ENCODE results near the gene PEPD. TPM values are rescaled to one million over a fixed set of nuclear protein-coding genes. Genes with fewer than 3 reads are reported as not detected.

The PEPD gene
- total and polyA plus RNA-seq, 2 of the 4 experiments (the other 2 are of a cell fraction): 36.7 to 88.4 TPM

- CTCF ChIA-PET: no interaction called here
- WGBS, 2 experiments (ENCODE audit: extremely low coverage in 2 of 2, insufficient read length in 1 of 2): 43% methylated on average over 1 of the region's 8 CpGs; no CpG with 5 or more reads in 1 of the 2 experiments
- no TSS peak for BruUV-seq (replicated peaks)
Observed at GRCh38 chr19:33559996-33560395, 38.4 kb upstream of the PEPD start.

More at GRCh38 chr19:33559996-33560395, 38.4 kb upstream of the PEPD start:
- no peak overlapping the region for H2BK15ac ChIP-seq (ENCODE audit: low read depth, low read length)
- no peak overlapping the region for H3K4ac ChIP-seq (ENCODE audit: low read depth, low read length)
- H3K18ac ChIP-seq (ENCODE audit: low read depth, low read length): no peak overlapping the region
- H2AFZ ChIP-seq (replicated peaks; ENCODE audit: low read length, poor library complexity): no peak overlapping the region
- no peak overlapping the region for H4K8ac ChIP-seq (ENCODE audit: low read depth in 2 of 2, low read length in 2 of 2)
- H3K23ac ChIP-seq (ENCODE audit: low read depth, low read length): no peak overlapping the region
- H3K9me1 ChIP-seq (ENCODE audit: insufficient read depth, low read length): no peaks in the 10 kb centered on the region
- H3K4me2 ChIP-seq (ENCODE audit: low read depth, low read length): no peak overlapping the region
- no peak overlapping the region for H3K4me3 ChIP-seq (ENCODE audit: insufficient read depth, low read depth, low read length)
- ATAC-seq (ENCODE audit: low read depth) (no peak), DNase-seq (no peak)
- no peak overlapping the region for H3K27ac ChIP-seq (ENCODE audit: insufficient read depth, low read length)
- peak overlapping the region; percentile 72 for H2AK9ac ChIP-seq (replicated peaks; ENCODE audit: low read depth, low read length, poor library complexity)
- H3K36me3 ChIP-seq (ENCODE audit: control insufficient read depth, insufficient read depth, low read length): no peaks in the 10 kb centered on the region
- in situ Hi-C loops (cut with MboI; ENCODE audit: low sequenced_read_pairs) (no loop called here), intact Hi-C loops (cut with micrococcal nuclease) (no loop called here), dilution Hi-C loops (cut with HindIII; ENCODE audit: low sequenced_read_pairs, unreplicated experiment) (no loop called here)
- no peaks in the 10 kb centered on the region for H3K79me1 ChIP-seq (ENCODE audit: low read depth in 1 of 2, low read length in 2 of 2)
- H3K14ac ChIP-seq (replicated peaks; ENCODE audit: low read depth, low read length): no peak overlapping the region
- H3K56ac ChIP-seq (ENCODE audit: extremely low read depth, insufficient read depth, low read length): no peak overlapping the region
- no peak overlapping the region for H2BK20ac ChIP-seq (ENCODE audit: low read depth, low read length)
- H3K9ac ChIP-seq (ENCODE audit: low read depth, low read length): no peak overlapping the region
- no peak overlapping the region for H2BK120ac ChIP-seq (ENCODE audit: low read depth, low read length)
- H3K9me3 ChIP-seq (ENCODE audit: control insufficient read depth, insufficient read depth, low read length): no peaks in the 10 kb centered on the region
- H2BK5ac ChIP-seq (ENCODE audit: low read depth, low read length, poor library complexity, severe bottlenecking): no peak overlapping the region
- no peak overlapping the region for H4K5ac ChIP-seq (ENCODE audit: low read depth, low read length)
- POLR2A ChIA-PET (ENCODE audit: unreplicated experiment): no interaction called here
- no peaks in the 10 kb centered on the region for H3K27me3 ChIP-seq (ENCODE audit: control insufficient read depth, insufficient read depth, low read length)
- H2AK5ac ChIP-seq (ENCODE audit: low read depth, low read length): no peak overlapping the region
- TF ChIP-seq CEBPB (IDR thresholded peaks at IDR 0.05; ENCODE audit: low read depth, low read length) (no peak), MAZ (IDR thresholded peaks at IDR 0.05; ENCODE audit: borderline replicate concordance, low read depth, low read length) (no peak), CHD1 (IDR thresholded peaks at IDR 0.05; ENCODE audit: low read depth, low read length) (no peak), POLR2A (IDR thresholded peaks at IDR 0.05; ENCODE audit: low read depth, low read length) (no peak), USF2 (IDR thresholded peaks at IDR 0.05; ENCODE audit: low read depth, low read length) (no peak), MAFK (IDR thresholded peaks at IDR 0.05; ENCODE audit: low read depth, low read length) (no peak), ELK1 (IDR thresholded peaks at IDR 0.05; ENCODE audit: borderline replicate concordance, low read depth, low read length) (no peak), BHLHE40 (IDR thresholded peaks at IDR 0.05; ENCODE audit: low read depth, low read length) (no peak), CTCF (conservative IDR thresholded peaks at IDR 0.05; ENCODE audit: low read depth, low read length) (no peak), RFX5 (IDR thresholded peaks at IDR 0.05; ENCODE audit: low read depth, low read length) (no peak), NFE2L2 (IDR thresholded peaks at IDR 0.05; ENCODE audit: low read depth, low read length) (no peak), MXI1 (IDR thresholded peaks at IDR 0.05; ENCODE audit: borderline replicate concordance, low read depth, low read length) (no peak), FOS (IDR thresholded peaks at IDR 0.05; ENCODE audit: low read depth, low read length) (no peak), SMC3 (IDR thresholded peaks at IDR 0.05; ENCODE audit: low read depth, low read length) (no peak), RCOR1 (IDR thresholded peaks at IDR 0.05; ENCODE audit: insufficient replicate concordance, low read length) (no peak)
- H4K91ac ChIP-seq (ENCODE audit: insufficient read depth, low read depth, low read length): no peak overlapping the region
- H4K20me1 ChIP-seq (ENCODE audit: insufficient read depth, low read length): no peaks in the 10 kb centered on the region
- H3K4me1 ChIP-seq (ENCODE audit: control insufficient read depth, insufficient read depth, low read length): no peaks in the 10 kb centered on the region
